Adrenal gland (tissue), 12 donors: ENCODE measurements around the gene RAX. TPM values are rescaled to one million over a fixed set of nuclear protein-coding genes. Genes with fewer than 3 reads are reported as not detected.

Experiments used
- DNase-seq, 7 donors: peaks; one replicate each; pipeline ENCODE4 v3.0.0-alpha.2; 2019 to 2020
- H3K27ac ChIP-seq, 5 donors: fragments of 200-600 bp; sonication (generic) in 4 of 5; 1 replicate in 3 of 5; 2 replicates in 2 of 5; pipeline versions ENCODE4 v1.5.1 to v1.8.0; 2016 to 2020; ENCODE audit warnings: mild to moderate bottlenecking in 1 of 5
- H3K27me3 ChIP-seq: fragments of 200-600 bp; 2 replicates; pipeline ENCODE4 v1.8.0; 2021
- H3K36me3 ChIP-seq, 2 donors: fragments of 200-600 bp; replicated peaks in 1 of 2; 1 replicate in 1 of 2; 2 replicates in 1 of 2; pipeline versions ENCODE4 v1.5.1 to v1.8.0; 2018 to 2022
- H3K4me1 ChIP-seq, 2 donors: fragments of 200-600 bp; replicated peaks in 1 of 2; 1 replicate in 1 of 2; 2 replicates in 1 of 2; pipeline versions ENCODE4 v1.5.1 to v1.8.0; 2018 to 2021
- H3K4me3 ChIP-seq, 4 donors: fragments of 200-600 bp; sonication (generic) in 3 of 4; one replicate each; pipeline ENCODE4 v1.5.1; 2016 to 2018
- H3K9me3 ChIP-seq, 3 donors: fragments of 200-600 bp; sonication (generic) in 1 of 3; replicated peaks in 1 of 3; 1 replicate in 2 of 3; 2 replicates in 1 of 3; pipeline versions ENCODE4 v1.5.1 to v1.8.0; 2016 to 2021
- CTCF ChIP-seq, 6 experiments: fragments of 450-650 bp in 4 of 6; fragments of 200-600 bp in 2 of 6; sonication (generic) in 1 of 6; IDR thresholded peaks; 1 replicate in 5 of 6; 2 replicates in 1 of 6; pipeline versions ENCODE4 v1.5.1 to v1.8.0; 2016 to 2021; ENCODE audit warnings: antibody characterized with exemption in 6 of 6, mild to moderate bottlenecking in 2 of 6, moderate library complexity in 1 of 6
- POLR2A ChIP-seq, 2 donors: fragments of 450-650 bp; IDR thresholded peaks; one replicate each; pipeline ENCODE4 v1.6.1; 2017; ENCODE audit warnings: antibody characterized with exemption in 2 of 2, mild to moderate bottlenecking in 2 of 2, moderate library complexity in 1 of 2
- WGBS, 4 donors: extraction: QIAGEN DNeasy Blood & Tissue Kit in 2 of 4; methylation state at CpG; one replicate each; pipeline versions ENCODE4 v1.1.5 to v1.1.7; 2013 to 2017; 5-methylcytosine and 5-hydroxymethylcytosine counted together
- intact Hi-C, 2 donors: fragments of 100-400 bp; cut with DNase I; formaldehyde crosslinking; loops; one replicate each; pipeline versions ENCODE4 v1.14.1 to v1.15.0; 2022 to 2023
- polyA plus RNA-seq, 3 donors: library from polyadenylated mRNA; stranded (reverse); fragments of 200-250 nt in 2 of 3; fragments of 350-450 nt in 1 of 3; fragmentation: Illumina TruSeq in 1 of 3; extraction: RNeasy Lipid Tissue Mini Kit (QIAGEN cat#74804) in 1 of 3; gene quantifications; one replicate each; pipeline ENCODE4 v1.2.3, GENCODE V29; 2013 to 2014
- total RNA-seq, 9 donors: library from RNA; depleted of rRNA in 4 of 9; stranded (reverse); fragments of >200 nt in 4 of 9; fragments of 120-200 nt in 1 of 9; fragmentation: NEBNext Ultra II Directional in 1 of 9; extraction: Animal tissue kit (Norgen Biotek cat#: 25700) in 1 of 9; gene quantifications; one replicate each; pipeline versions ENCODE4 v1.1.0 to v1.2.4, GENCODE V29; 2013 to 2023
- donor health status: healthy with polysubstance abuse.
- donor health status: Bipolar disorder and iron deficiency.
- donor health status: DM: yes; HTN: yes; CAD: no.
- donor health status: DM: no; HTN: no; CAD: no.
- donor health status: DM: no; HTN: no; CAD: no.
- donor health status: DM: yes; HTN: yes; CAD: no.

Gene RAX
- total and polyA plus RNA-seq, 12 donors = not detected

DNA sequence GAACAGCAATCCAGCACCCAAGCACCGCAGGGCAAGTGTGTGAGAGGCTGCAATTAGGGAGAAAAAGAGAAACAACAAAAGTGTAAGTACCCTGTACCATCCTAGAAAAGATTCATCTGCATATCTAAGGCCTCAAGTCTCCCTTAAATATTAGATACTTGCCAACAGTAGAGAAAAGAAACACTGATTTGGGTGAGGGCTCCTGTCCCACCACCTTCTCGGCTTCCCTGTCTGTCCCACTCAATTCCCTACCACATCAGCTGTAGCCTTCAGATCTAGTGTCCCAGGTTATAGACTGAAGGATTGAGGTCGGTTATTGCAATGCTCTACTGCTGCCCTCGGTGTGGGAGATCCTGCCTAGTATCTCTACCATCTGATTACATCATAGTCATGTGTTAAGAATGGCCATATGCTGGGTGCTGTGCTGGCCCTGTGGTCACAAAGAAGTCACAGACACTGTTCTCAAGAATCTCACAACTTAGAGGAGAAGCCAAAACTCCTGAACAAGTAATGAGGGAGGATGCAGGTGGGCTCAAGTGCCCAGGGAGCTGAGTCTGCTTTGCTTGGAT, 2.5 kb downstream of the RAX start:
- no peaks in the 10 kb centered on the region for H3K36me3 ChIP-seq
- H3K27ac ChIP-seq = no peak overlapping the region
- no peak for DNase-seq
- H3K4me3 ChIP-seq = no peak overlapping the region
- intact Hi-C loops = no loop called here
- peaks cover 92% of the 10 kb centered on the region for H3K27me3 ChIP-seq
- 20 to 24% (median 23%) methylated on average over 4 of the region's 4 CpGs for WGBS, 4 donors
- no peak for TF ChIP-seq POLR2A (IDR thresholded peaks at IDR 0.05)
- TF ChIP-seq CTCF (IDR thresholded peaks at IDR 0.05) = no peak
- peaks cover 0 to 19% of the 10 kb centered on the region in 2 donors for H3K4me1 ChIP-seq
- no peaks in the 10 kb centered on the region for H3K9me3 ChIP-seq

- Histone ChIP-seq H3K36me3 (no peaks in the 10 kb centered on the region), H3K4me1 (peaks cover 0 to 19% of the 10 kb centered on the region in 2 donors), H3K9me3 (no peaks in the 10 kb centered on the region), H3K27me3 (peaks cover 98% of the 10 kb centered on the region), H3K4me3 (peak overlapping the region in 1 of 4 donors; percentile 41), H3K27ac (no peak overlapping the region)
- intact Hi-C loops = no loop called here
- TF ChIP-seq POLR2A (IDR thresholded peaks at IDR 0.05) (no peak), CTCF (IDR thresholded peaks at IDR 0.05) (no peak)
- 7 to 11% (median 8%) methylated on average over 13 to 17 of the region's 17 CpGs for WGBS, 4 donors
- DNase-seq = no peak
Measured at GRCh38 chr18:59269563-59270119, 3.6 kb downstream of the RAX start.

GRCh38 chr18:59268721-59269562, 4.3 kb downstream of the RAX start:
- Histone ChIP-seq H3K9me3 (no peaks in the 10 kb centered on the region), H3K36me3 (no peaks in the 10 kb centered on the region), H3K4me3 (peak overlapping the region in 1 of 4 donors; percentile 41), H3K4me1 (peaks cover 0 to 19% of the 10 kb centered on the region in 2 donors), H3K27me3 (peaks cover 98% of the 10 kb centered on the region), H3K27ac (no peak overlapping the region)
- intact Hi-C loops = no loop called here
- peak in 2 of 7 donors; percentile 38 to 39 for DNase-seq
- TF ChIP-seq CTCF (IDR thresholded peaks at IDR 0.05) (peak in 2 of 6 experiments; percentile 10 to 28), POLR2A (IDR thresholded peaks at IDR 0.05) (no peak)
- WGBS, 4 donors = 2 to 7% (median 4%) methylated on average over 6 to 90 of the region's 90 CpGs

DNA sequence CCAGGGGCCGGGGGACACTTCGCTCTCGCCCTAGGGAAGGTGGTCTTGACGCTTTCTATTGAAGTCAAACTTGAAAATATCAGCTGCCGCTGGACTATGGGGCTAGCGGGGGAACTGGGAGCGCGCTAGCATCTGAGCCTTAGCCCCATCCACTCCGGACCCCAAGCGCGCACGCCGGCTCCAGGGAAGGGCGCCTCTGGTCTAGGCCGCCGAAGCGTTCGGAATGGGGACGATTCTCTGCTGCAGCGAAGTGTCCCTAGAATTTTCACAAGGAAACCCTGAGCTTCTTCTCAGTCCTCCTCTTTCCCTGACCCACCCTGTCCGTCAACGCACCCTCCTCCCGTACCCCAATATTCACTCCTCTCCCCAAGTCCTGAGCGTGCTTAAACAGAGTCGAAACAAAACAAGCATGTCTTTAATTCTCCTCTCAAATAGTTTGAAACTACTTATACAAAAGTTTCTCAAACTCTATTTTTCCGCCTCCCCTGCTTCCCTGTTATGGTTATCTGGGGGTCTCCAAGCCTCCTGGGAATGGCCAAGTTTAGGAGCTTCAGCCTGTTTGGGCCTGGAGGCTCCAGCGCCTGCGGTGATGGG, 5.0 kb downstream of the RAX start:
- peaks cover 0 to 12% of the 10 kb centered on the region in 2 donors for H3K4me1 ChIP-seq
- 13 to 20% (median 17%) methylated on average over 10 to 28 of the region's 28 CpGs for WGBS, 4 donors
- DNase-seq = no peak
- intact Hi-C loops = no loop called here
- peaks cover 98% of the 10 kb centered on the region for H3K27me3 ChIP-seq
- no peak for TF ChIP-seq CTCF (IDR thresholded peaks at IDR 0.05)
- no peak for TF ChIP-seq POLR2A (IDR thresholded peaks at IDR 0.05)
- no peak overlapping the region for H3K4me3 ChIP-seq
- H3K9me3 ChIP-seq = no peaks in the 10 kb centered on the region
- H3K36me3 ChIP-seq = no peaks in the 10 kb centered on the region
- H3K27ac ChIP-seq = no peak overlapping the region
